HepG2 (cell line): Measurements from ENCODE around the gene UBC. TPM values are rescaled to one million over a fixed set of nuclear protein-coding genes. Genes with fewer than 3 reads are reported as not detected.

Experiments
- BRCA1 ChIP-seq: sonication (generic); formaldehyde crosslinking; IDR thresholded peaks from 2 replicates; pipeline ENCODE4 v1.4.0; 2020; ENCODE audit warnings: missing genetic modification reagents
- CTCF ChIP-seq: sonication (generic); formaldehyde crosslinking; IDR thresholded peaks from 2 replicates; pipeline ENCODE4 v1.5.0; 2020; ENCODE audit warnings: mild to moderate bottlenecking, missing genetic modification reagents, moderate library complexity
- GRHL1 ChIP-seq: sonication (generic); formaldehyde crosslinking; conservative IDR thresholded peaks from 2 replicates; pipeline ENCODE4 v1.8.0; 2022; ENCODE audit warnings: missing genetic modification reagents
- KLF15 ChIP-seq: sonication (generic); formaldehyde crosslinking; IDR thresholded peaks from 2 replicates; pipeline ENCODE4 v1.8.1; 2023; ENCODE audit warnings: borderline replicate concordance, mild to moderate bottlenecking, inconsistent platforms, missing genetic modification reagents, mixed read lengths
- NFATC3 ChIP-seq: sonication (generic); formaldehyde crosslinking; IDR thresholded peaks from 2 replicates; pipeline ENCODE4 v1.5.1; 2020; ENCODE audit warnings: mild to moderate bottlenecking, missing genetic modification reagents
- RBAK ChIP-seq: sonication (generic); formaldehyde crosslinking; IDR thresholded peaks from 2 replicates; pipeline ENCODE4 v1.5.1; 2020; ENCODE audit warnings: mild to moderate bottlenecking, missing genetic modification reagents
- TFE3 ChIP-seq: IDR thresholded peaks from 2 replicates; pipeline ENCODE4 v1.6.1; 2016
- YEATS4 ChIP-seq: sonication (generic); formaldehyde crosslinking; IDR thresholded peaks from 2 replicates; pipeline ENCODE4 v1.4.0; 2020; ENCODE audit warnings: missing genetic modification reagents, borderline replicate concordance
- ZNF274 ChIP-seq: sonication (generic); formaldehyde crosslinking; IDR thresholded peaks from 2 replicates; pipeline ENCODE4 v1.5.1; 2020; ENCODE audit warnings: mild to moderate bottlenecking, missing genetic modification reagents
- ZNF484 ChIP-seq: sonication (generic); formaldehyde crosslinking; IDR thresholded peaks from 2 replicates; pipeline ENCODE4 v1.5.1; 2020; ENCODE audit warnings: mild to moderate bottlenecking, low read depth, missing genetic modification reagents, borderline replicate concordance
- ZNF510 ChIP-seq: sonication (generic); formaldehyde crosslinking; IDR thresholded peaks from 2 replicates; pipeline ENCODE4 v1.4.0; 2020; ENCODE audit warnings: low read depth, mild to moderate bottlenecking, missing genetic modification reagents
- ZNF512B ChIP-seq: sonication (generic); formaldehyde crosslinking; IDR thresholded peaks from 2 replicates; pipeline ENCODE4 v1.5.1; 2020; ENCODE audit warnings: missing genetic modification reagents, mild to moderate bottlenecking, borderline replicate concordance
- ZNF609 ChIP-seq: sonication (generic); formaldehyde crosslinking; IDR thresholded peaks from 2 replicates; pipeline ENCODE4 v1.4.0; 2020; ENCODE audit warnings: mild to moderate bottlenecking, missing genetic modification reagents, borderline replicate concordance
- ZSCAN31 ChIP-seq: sonication (generic); formaldehyde crosslinking; IDR thresholded peaks from 2 replicates; pipeline ENCODE4 v1.5.0; 2020; ENCODE audit warnings: low read depth, mild to moderate bottlenecking, missing genetic modification reagents
- polyA plus RNA-seq, 8 experiments: library from polyadenylated mRNA; depleted of rRNA in 3 of 8; stranded (reverse) in 7 of 8; unstranded in 1 of 8; fragments of >200 nt; fragmentation: Illumina TruSeq in 4 of 8; extraction: Trizol in 4 of 8; gene quantifications; 2 replicates each; pipeline versions ENCODE4 v1.2.1 to v1.2.3, GENCODE V29; 2011 to 2016; ENCODE audit warnings: low read depth in 4 of 8, missing spikeins in 1 of 8, mixed read lengths in 1 of 8; ENCODE audit not compliant: insufficient read depth in 1 of 8
- total RNA-seq, 5 experiments: library from RNA; depleted of rRNA; stranded (reverse); fragments of >200 nt; fragmentation: Illumina TruSeq; extraction: Trizol; gene quantifications; 2 replicates each; pipeline ENCODE4 v1.2.3, GENCODE V29; 2016; ENCODE audit warnings: low read depth in 1 of 5

Gene UBC
- total and polyA plus RNA-seq, 2 of the 13 experiments (the other 11 are each of a cell fraction or from before 2014, with no cell fraction given), result 805 to 1,432 TPM

- TF ChIP-seq ZNF512B (CRISPR knock-in tag) (no peak), BRCA1 (0 out of 2 replicates have a peak, but pooled peaks have one; percentile 19), RBAK (CRISPR knock-in tag) (no peak), CTCF (no peak), KLF15 (CRISPR knock-in tag) (peak; percentile 65; the same call in 1 of the 2 replicates), TFE3 (CRISPR knock-in tag) (peak; percentile 55), ZNF510 (CRISPR knock-in tag) (peak; percentile 59; the same call in 1 of the 2 replicates), GRHL1 (CRISPR knock-in tag) (no peak), YEATS4 (CRISPR knock-in tag) (peak; percentile 83), NFATC3 (no peak), ZNF274 (CRISPR knock-in tag) (0 out of 2 replicates have a peak, but pooled peaks have one; percentile 36), ZNF484 (CRISPR knock-in tag) (no peak), ZSCAN31 (CRISPR knock-in tag) (no peak; the same call in none of the 2 replicates), ZNF609 (no peak)
These were observed 2.8 kb upstream of the UBC start (continued) for GRCh38 chr12:124917135-124917840.
